ENCODE data around the gene FCRLB. TPM values are rescaled to one million over a fixed set of nuclear protein-coding genes. Genes with fewer than 3 reads are reported as not detected.

FCRLB gene
- total and polyA plus RNA-seq, 2 experiments from 2014 or later: 0.37 to 0.56 TPM

GRCh38 chr1:161770250-161770649 lies 48.9 kb downstream of the FCRLB start:
- no peak for TF ChIP-seq NANOG (IDR thresholded peaks at IDR 0.05; ENCODE audit: borderline replicate concordance)
- TF ChIP-seq CTCF (conservative IDR thresholded peaks at IDR 0.05; ENCODE audit: low read depth in 2 of 2): no peak
- no peak for TF ChIP-seq CREB1 (CRISPR knock-in tag; IDR thresholded peaks at IDR 0.05; ENCODE audit: low read depth)
- TF ChIP-seq EZH2phosphoT487 (IDR thresholded peaks at IDR 0.05; ENCODE audit: unreplicated experiment): no peak
- no peak for TF ChIP-seq ZNF462 (CRISPR knock-in tag; IDR thresholded peaks at IDR 0.05)
- TF ChIP-seq REST (IDR thresholded peaks at IDR 0.05; ENCODE audit: unreplicated experiment): no peak
- H3K27me3 ChIP-seq (ENCODE audit: insufficient read depth): no peaks in the 10 kb centered on the region
- no peak for ATAC-seq
- peaks cover 15% of the 10 kb centered on the region for H3K79me2 ChIP-seq (replicated peaks; ENCODE audit: insufficient read depth)
- Mint-ChIP-seq H3K4me3 (no peak overlapping the region), H3K36me3 (ENCODE audit: low read depth) (no peaks in the 10 kb centered on the region), H3K27ac (no peak overlapping the region), H3K4me1 (peaks cover 5% of the 10 kb centered on the region; the same call in 1 of the 3 replicates), H3K9me3 (no peaks in the 10 kb centered on the region), H3K27me3 (ENCODE audit: insufficient read depth, low read depth, poor library complexity) (peaks cover 4% of the 10 kb centered on the region)
- 0 out of 2 replicates have a peak, but pooled peaks cover 3% of the 10 kb centered on the region for H3F3A ChIP-seq (replicated peaks; ENCODE audit: low read depth)
- H3K27ac ChIP-seq (ENCODE audit: low read depth): no peak overlapping the region
- no peak overlapping the region for H3K4me2 ChIP-seq
- no peaks in the 10 kb centered on the region for H3K36me3 ChIP-seq (ENCODE audit: insufficient read depth)
- H4K20me1 ChIP-seq (replicated peaks; ENCODE audit: insufficient read depth): 0 out of 2 replicates have a peak, but pooled peaks cover 5% of the 10 kb centered on the region
- 0 out of 2 replicates have a peak, but pooled peaks cover 4% of the 10 kb centered on the region for H3K4me1 ChIP-seq (ENCODE audit: insufficient read depth)
- no peak overlapping the region for H3K4me3 ChIP-seq
- DNase-seq (ENCODE audit: low spot score): no peak
- H3K9me2 ChIP-seq (ENCODE audit: insufficient read depth): no peaks in the 10 kb centered on the region
- no peak overlapping the region for H2AFZ ChIP-seq

Measured in GM23338 (cell line).